Lung (tissue), 12 donors: ENCODE results near the gene SYT1. TPM values are rescaled to one million over a fixed set of nuclear protein-coding genes. Genes with fewer than 3 reads are reported as not detected.

ENCODE experiments used
- ATAC-seq: fragments of 200-7000 bp; cut with Tn5 transposase; one replicate; pipeline ENCODE4 v1.9.1; 2020; ENCODE audit warnings: moderate number of reproducible peaks; ENCODE audit not compliant: insufficient read depth, low FRiP score
- DNase-seq, 3 donors: peaks; one replicate each; pipeline ENCODE4 v3.0.0-alpha.2; 2013 to 2017
- H3K27ac ChIP-seq, 2 donors: one replicate each; pipeline ENCODE4 v1.5.1; 2013; ENCODE audit warnings: mild to moderate bottlenecking in 2 of 2, moderate library complexity in 2 of 2, control low read depth in 1 of 2, inconsistent platforms in 1 of 2, low read depth in 1 of 2, low read length in 1 of 2
- H3K27me3 ChIP-seq, 3 donors: one replicate each; pipeline ENCODE4 v1.5.1; 2013; ENCODE audit warnings: low read length in 2 of 3; ENCODE audit not compliant: control insufficient read depth in 3 of 3, insufficient read depth in 3 of 3
- H3K36me3 ChIP-seq, 4 donors: one replicate each; pipeline ENCODE4 v1.5.1; 2013; ENCODE audit warnings: low read length in 4 of 4, mild to moderate bottlenecking in 1 of 4, moderate library complexity in 1 of 4; ENCODE audit not compliant: control insufficient read depth in 4 of 4, insufficient read depth in 4 of 4
- H3K4me1 ChIP-seq, 5 donors: one replicate each; pipeline ENCODE4 v1.5.1; 2013; ENCODE audit warnings: low read length in 5 of 5, mild to moderate bottlenecking in 2 of 5, moderate library complexity in 1 of 5; ENCODE audit not compliant: control insufficient read depth in 5 of 5, insufficient read depth in 5 of 5
- H3K4me3 ChIP-seq: one replicate; pipeline ENCODE4 v1.5.1; 2013; ENCODE audit warnings: mild to moderate bottlenecking, control low read depth, moderate library complexity
- H3K9ac ChIP-seq, 2 donors: one replicate each; pipeline ENCODE4 v1.5.1; 2013; ENCODE audit warnings: low read length in 2 of 2, control low read depth in 1 of 2; ENCODE audit not compliant: insufficient read depth in 1 of 2
- H3K9me3 ChIP-seq, 4 donors: one replicate each; pipeline ENCODE4 v1.5.1; 2013; ENCODE audit warnings: low read length in 3 of 4, mild to moderate bottlenecking in 1 of 4, moderate library complexity in 1 of 4; ENCODE audit not compliant: control insufficient read depth in 4 of 4, insufficient read depth in 3 of 4
- WGBS, 2 donors: extraction: QIAGEN DNeasy Blood & Tissue Kit; methylation state at CpG; one replicate each; pipeline ENCODE4 v1.1.7; 2013; 5-methylcytosine and 5-hydroxymethylcytosine counted together
- polyA plus RNA-seq, 2 donors: library from polyadenylated mRNA; stranded (reverse); fragments of 200-250 nt; gene quantifications; one replicate each; pipeline ENCODE4 v1.2.1, GENCODE V29; 2013
- total RNA-seq, 2 donors: library from RNA; depleted of rRNA in 1 of 2; stranded (reverse); fragments of >200 nt in 1 of 2; gene quantifications; one replicate each; pipeline ENCODE4 v1.2.1, GENCODE V29; 2014 to 2021
- TF ChIP-seq, protein P1 (sequence below): IDR thresholded peaks from 2 replicates; pipeline ENCODE4 v1.5.1; 2012; ENCODE audit warnings: mild to moderate bottlenecking; ENCODE audit errors: control extremely low read depth, extremely low read depth
- donor health status: control.
- donor health status: control.
- donor health status: Bipolar disorder and iron deficiency.
- donor health status: healthy.
- donor health status: DM: yes; HTN: yes; CAD: no.

SYT1 gene
- total and polyA plus RNA-seq, 4 donors, result 0.05 to 3.2 (median 0.46) TPM

DNA sequence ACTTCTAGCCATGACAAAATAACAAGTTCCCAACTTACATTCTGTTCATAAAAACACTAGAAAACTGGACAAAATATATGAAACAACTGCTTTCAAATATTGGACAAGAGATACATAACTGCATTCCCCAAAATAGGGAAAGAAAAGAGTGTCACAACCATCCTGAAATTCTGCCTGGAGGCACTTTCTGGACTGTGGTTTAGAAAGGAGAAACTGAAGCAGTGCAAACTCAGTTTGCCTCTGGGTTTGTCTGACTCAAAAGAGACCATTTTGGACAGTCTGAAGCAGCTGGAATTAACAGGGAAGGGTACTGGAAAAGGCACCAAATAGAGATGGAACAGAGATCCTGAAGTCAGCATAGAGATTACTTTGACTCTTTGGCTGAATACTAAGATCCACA, 11.3 kb upstream of the SYT1 start:
- Histone ChIP-seq H3K36me3 (no peaks in the 10 kb centered on the region), H3K27me3 (no peaks in the 10 kb centered on the region), H3K9ac (no peak overlapping the region), H3K27ac (no peak overlapping the region), H3K4me1 (no peaks in the 10 kb centered on the region), H3K4me3 (no peak overlapping the region), H3K9me3 (no peaks in the 10 kb centered on the region)
- ATAC-seq (no peak), DNase-seq (no peak)
- TF ChIP-seq, protein P1, sequence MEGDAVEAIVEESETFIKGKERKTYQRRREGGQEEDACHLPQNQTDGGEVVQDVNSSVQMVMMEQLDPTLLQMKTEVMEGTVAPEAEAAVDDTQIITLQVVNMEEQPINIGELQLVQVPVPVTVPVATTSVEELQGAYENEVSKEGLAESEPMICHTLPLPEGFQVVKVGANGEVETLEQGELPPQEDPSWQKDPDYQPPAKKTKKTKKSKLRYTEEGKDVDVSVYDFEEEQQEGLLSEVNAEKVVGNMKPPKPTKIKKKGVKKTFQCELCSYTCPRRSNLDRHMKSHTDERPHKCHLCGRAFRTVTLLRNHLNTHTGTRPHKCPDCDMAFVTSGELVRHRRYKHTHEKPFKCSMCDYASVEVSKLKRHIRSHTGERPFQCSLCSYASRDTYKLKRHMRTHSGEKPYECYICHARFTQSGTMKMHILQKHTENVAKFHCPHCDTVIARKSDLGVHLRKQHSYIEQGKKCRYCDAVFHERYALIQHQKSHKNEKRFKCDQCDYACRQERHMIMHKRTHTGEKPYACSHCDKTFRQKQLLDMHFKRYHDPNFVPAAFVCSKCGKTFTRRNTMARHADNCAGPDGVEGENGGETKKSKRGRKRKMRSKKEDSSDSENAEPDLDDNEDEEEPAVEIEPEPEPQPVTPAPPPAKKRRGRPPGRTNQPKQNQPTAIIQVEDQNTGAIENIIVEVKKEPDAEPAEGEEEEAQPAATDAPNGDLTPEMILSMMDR, result no peak

DNA sequence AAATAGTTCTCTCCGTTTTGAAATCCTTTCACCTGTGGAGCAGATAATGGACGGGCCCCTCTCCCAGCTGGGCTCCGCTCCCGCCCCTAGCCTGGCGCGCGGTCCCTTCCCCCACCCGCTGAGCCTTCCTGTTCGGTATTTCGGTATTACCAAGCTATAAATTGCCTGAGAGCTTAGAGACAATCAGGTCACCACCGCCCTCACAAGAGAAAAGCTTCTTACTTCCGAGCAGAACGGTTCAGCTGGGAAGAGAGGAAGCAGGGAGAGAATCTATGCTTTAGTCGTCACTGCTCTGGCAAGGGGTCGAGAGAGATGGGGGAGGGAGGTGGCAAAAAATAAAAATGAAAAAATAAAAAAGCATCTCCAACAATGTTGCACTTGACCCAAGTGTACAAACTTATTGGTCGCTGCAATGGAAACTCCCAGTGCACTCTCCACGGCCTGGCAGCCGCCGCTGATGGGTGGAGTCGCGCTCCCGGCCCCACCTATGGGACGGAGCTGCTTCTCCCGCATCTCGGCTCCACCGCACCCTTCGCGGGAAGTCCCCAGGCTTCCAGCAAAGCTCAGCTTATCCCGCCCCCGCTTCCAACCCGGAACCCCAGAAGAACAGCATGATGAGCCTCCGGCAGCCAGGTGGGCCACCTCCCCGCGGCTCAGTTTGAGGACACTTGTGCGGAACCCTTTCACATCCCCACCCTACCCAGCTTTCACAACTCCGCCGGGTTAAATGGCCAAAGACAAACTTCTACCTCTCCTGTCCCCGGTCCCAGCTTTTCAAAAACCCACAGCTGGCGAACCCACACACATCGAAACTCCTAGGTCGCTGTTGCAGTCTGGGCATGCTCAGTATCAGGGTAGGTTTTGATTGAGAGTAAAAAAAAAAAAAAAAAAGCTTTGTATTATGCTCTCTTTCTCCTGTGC, 832 bp upstream of the SYT1 start:
- TF ChIP-seq, protein P1, result no peak
- DNase-seq (peak; percentile 42 to 58 (median 51)), ATAC-seq (peak; percentile 66)
- Histone ChIP-seq H3K36me3 (no peaks in the 10 kb centered on the region), H3K4me3 (peak overlapping the region; percentile 32), H3K9me3 (peaks cover 0 to 3% (median 0%) of the 10 kb centered on the region in 4 donors), H3K9ac (peak overlapping the region in 1 of 2 donors; percentile 27), H3K27me3 (peaks cover 0 to 48% (median 2%) of the 10 kb centered on the region in 3 donors), H3K27ac (no peak overlapping the region), H3K4me1 (peaks cover 0 to 13% (median 3%) of the 10 kb centered on the region in 5 donors)
- WGBS, 2 donors, result 2 to 3% methylated on average over 41 of the region's 41 CpGs

DNA sequence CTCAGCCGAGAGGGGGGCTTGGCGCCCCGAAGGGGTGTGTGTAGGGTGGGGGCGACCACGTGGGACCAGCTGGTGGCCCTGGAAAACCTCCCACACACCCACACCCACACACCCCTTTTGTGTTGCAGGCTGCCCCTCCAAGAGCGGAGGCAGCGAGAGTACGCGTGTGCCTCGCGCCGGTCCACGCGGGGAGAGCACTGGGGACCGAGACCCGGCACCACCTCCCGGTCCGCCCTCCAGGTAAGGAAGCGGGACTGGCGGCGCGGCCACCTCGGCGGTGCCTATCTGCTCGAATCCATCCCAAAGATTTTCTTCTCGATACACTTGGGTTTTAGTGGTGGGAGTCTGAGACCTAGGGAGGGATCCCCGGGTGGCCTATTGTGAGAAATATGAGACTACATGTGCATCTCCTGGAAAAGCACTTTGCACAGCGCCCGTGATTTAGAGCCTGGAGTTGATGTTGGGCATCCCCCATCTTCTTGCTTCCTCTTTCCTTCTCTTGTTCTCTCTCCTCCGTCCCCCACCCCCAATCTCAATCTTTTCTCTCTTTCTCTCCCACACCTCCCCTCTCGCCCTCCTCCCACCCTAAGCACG, 393 bp downstream of the SYT1 start:
- 5 to 6% methylated on average over 29 to 31 of the region's 32 CpGs for WGBS, 2 donors
- peak in 2 of 3 donors; percentile 16 to 19 for DNase-seq
- H3K36me3 ChIP-seq, result no peaks in the 10 kb centered on the region

More for the DNA sequence above, 393 bp downstream of the SYT1 start:
- peaks cover 0 to 48% (median 2%) of the 10 kb centered on the region in 3 donors for H3K27me3 ChIP-seq
- H3K27ac ChIP-seq, result no peak overlapping the region
- no peak for ATAC-seq
- H3K4me3 ChIP-seq, result no peak overlapping the region
- TF ChIP-seq, protein P1, result no peak
- no peak overlapping the region for H3K9ac ChIP-seq
- peaks cover 0 to 13% (median 3%) of the 10 kb centered on the region in 5 donors for H3K4me1 ChIP-seq
- peaks cover 0 to 3% (median 0%) of the 10 kb centered on the region in 4 donors for H3K9me3 ChIP-seq
